Measurements from ENCODE around the gene DDX24.
A peak's percentile ranks its signal among the peaks of the same experiment; 100 is the strongest.

Gene DDX24

DNA sequence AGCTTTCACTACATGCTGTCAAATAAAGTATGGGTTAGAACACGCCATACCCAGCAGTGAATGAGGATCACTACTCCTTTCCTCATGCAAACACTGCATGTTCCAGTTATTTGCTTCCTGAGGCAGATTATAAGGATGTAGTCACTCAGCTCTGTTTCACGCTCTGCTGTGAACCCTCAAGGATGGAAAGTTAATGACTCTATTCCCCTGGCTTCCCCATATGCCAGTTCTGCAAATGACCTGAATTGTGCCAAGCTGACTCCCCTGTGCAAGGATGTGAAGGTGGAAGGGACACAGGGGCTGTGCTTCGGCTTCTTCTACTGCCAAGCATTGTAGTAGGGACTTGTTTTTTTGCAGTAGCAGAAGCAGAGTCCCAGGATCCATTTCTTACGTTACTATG is 6.9 kb upstream of the DDX24 start:
- DNase-seq (ENCODE audit: low read depth), result no peak
- H3K4me3 ChIP-seq (ENCODE audit: low read depth, low read length), result no peak overlapping the region
- TF ChIP-seq, protein P1, sequence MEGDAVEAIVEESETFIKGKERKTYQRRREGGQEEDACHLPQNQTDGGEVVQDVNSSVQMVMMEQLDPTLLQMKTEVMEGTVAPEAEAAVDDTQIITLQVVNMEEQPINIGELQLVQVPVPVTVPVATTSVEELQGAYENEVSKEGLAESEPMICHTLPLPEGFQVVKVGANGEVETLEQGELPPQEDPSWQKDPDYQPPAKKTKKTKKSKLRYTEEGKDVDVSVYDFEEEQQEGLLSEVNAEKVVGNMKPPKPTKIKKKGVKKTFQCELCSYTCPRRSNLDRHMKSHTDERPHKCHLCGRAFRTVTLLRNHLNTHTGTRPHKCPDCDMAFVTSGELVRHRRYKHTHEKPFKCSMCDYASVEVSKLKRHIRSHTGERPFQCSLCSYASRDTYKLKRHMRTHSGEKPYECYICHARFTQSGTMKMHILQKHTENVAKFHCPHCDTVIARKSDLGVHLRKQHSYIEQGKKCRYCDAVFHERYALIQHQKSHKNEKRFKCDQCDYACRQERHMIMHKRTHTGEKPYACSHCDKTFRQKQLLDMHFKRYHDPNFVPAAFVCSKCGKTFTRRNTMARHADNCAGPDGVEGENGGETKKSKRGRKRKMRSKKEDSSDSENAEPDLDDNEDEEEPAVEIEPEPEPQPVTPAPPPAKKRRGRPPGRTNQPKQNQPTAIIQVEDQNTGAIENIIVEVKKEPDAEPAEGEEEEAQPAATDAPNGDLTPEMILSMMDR (IDR thresholded peaks at IDR 0.05; ENCODE audit: insufficient read depth, low read depth, low read length, missing control alignments), result no peak

- peak overlapping the region; percentile 78 for H3K4me3 ChIP-seq (ENCODE audit: low read depth, low read length)
- DNase-seq (ENCODE audit: low read depth), result peak; percentile 33
- TF ChIP-seq, protein P1 (IDR thresholded peaks at IDR 0.05; ENCODE audit: insufficient read depth, low read depth, low read length, missing control alignments), result no peak
Measured at GRCh38 chr14:94081386-94081820, 401 bp upstream of the DDX24 start.

DNA sequence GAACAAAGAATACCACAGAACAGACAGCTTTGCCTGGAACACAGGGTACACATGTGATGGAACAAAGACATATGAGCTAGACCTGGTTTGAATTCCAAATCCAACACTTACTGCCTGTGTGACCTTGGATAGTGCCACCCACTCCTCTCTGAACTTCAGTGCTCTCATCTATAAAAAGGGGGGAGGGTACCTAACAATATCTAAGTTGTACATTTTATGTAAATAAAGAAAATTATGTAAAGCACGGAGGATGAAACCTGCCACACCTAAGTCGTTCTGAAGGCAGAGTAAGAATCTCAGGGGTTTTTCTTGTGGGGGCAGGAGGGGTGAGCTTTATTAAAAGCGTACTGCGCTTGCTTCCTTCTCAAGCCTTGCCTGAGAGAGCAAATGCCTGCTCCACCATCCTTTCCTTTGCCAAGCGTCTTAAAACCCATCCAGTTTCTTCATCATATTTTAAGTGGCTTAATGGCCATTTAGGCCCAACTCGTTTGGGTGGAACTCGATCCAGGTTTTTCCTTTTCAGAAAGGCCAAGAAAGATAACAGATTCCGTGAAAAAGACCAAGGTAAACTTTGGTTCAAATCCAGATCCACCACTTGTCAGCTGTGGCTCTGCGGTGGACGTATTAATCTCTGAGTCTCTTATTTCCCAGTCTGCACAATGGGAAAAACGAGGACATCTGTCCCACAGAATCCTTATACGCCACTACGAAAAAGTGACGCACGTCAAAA is 946 bp downstream of the DDX24 start:
- peak; percentile 36 for DNase-seq (ENCODE audit: low read depth)
- peak overlapping the region; percentile 78 for H3K4me3 ChIP-seq (ENCODE audit: low read depth, low read length)
- TF ChIP-seq, protein P1 (IDR thresholded peaks at IDR 0.05; ENCODE audit: insufficient read depth, low read depth, low read length, missing control alignments), result no peak

- no peak overlapping the region for H3K4me3 ChIP-seq (ENCODE audit: low read depth, low read length)
- TF ChIP-seq, protein P1 (IDR thresholded peaks at IDR 0.05; ENCODE audit: insufficient read depth, low read depth, low read length, missing control alignments), result no peak
- no peak for DNase-seq (ENCODE audit: low read depth)
Measured at GRCh38 chr14:94077823-94078222, 3.2 kb downstream of the DDX24 start.

DNA sequence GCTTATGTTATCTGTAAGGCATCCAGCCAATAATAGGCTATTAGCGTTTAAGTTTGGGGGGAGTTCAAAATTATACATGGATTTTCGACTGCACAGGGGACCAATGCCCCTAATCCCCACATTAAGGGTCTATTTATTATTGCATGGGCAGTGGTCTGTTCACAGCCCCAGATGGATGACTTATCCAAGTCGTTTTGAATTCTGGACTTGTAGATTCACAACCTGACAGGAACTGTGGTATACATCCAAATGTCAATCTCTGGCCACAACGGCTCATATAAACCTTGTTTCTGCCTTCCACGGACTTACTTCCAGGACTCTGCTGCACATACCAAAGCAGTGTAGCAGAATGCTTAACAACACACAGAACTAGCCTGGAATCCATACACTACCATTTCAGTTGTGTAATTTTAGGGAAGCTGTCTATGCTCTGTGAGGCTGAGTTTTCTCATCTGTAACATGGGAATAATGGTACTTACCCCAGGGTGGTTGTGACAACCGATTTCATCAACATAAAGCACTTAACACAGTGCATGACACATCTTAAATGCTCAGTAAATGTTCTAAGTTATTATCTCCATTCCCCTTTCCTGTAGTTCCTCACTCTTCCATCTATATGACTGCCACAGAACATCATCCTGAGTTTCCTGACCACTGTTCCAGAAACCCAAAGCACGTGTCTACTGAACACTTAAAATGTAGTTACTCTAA is 3.7 kb downstream of the DDX24 start:
- no peak overlapping the region for H3K4me3 ChIP-seq (ENCODE audit: low read depth, low read length)
- TF ChIP-seq, protein P1 (IDR thresholded peaks at IDR 0.05; ENCODE audit: insufficient read depth, low read depth, low read length, missing control alignments), result no peak
- no peak for DNase-seq (ENCODE audit: low read depth)

- no peak for DNase-seq (ENCODE audit: low read depth)
- TF ChIP-seq, protein P1 (IDR thresholded peaks at IDR 0.05; ENCODE audit: insufficient read depth, low read depth, low read length, missing control alignments), result no peak
- no peak overlapping the region for H3K4me3 ChIP-seq (ENCODE audit: low read depth, low read length)
Measured at GRCh38 chr14:94075008-94075407, 6.0 kb downstream of the DDX24 start.

Data from GM12865 (cell line).